Kidney epithelial cell (primary cell): ENCODE results near the gene ZNF263. TPM values are rescaled to one million over a fixed set of nuclear protein-coding genes. Genes with fewer than 3 reads are reported as not detected.

Source experiments
- DNase-seq: peaks from one replicate; pipeline ENCODE4 v3.0.0-alpha.2; 2010; ENCODE audit warnings: low read depth
- H3K27me3 ChIP-seq: 2 replicates; pipeline ENCODE4 v1.6.0; 2011; ENCODE audit warnings: low read length; ENCODE audit not compliant: control insufficient read depth, insufficient read depth
- H3K36me3 ChIP-seq: 2 replicates; pipeline ENCODE4 v1.5.1; 2011; ENCODE audit warnings: low read length; ENCODE audit not compliant: control insufficient read depth, insufficient read depth
- H3K4me3 ChIP-seq: 2 replicates; pipeline ENCODE4 v1.5.1; 2011; ENCODE audit warnings: low read depth, mild to moderate bottlenecking, control low read depth, low read length
- total RNA-seq: library from RNA; depleted of rRNA; stranded (reverse); fragments of >200 nt; gene quantifications from 2 replicates; pipeline ENCODE4 v1.2.3, GENCODE V29; 2015
- TF ChIP-seq, protein P1 (sequence below): IDR thresholded peaks from 2 replicates; pipeline ENCODE4 v1.5.1; 2011; ENCODE audit warnings: mild to moderate bottlenecking, moderate library complexity, low read length, control low read depth, inconsistent platforms; ENCODE audit not compliant: insufficient read depth, poor library complexity, severe bottlenecking

ZNF263 gene
- 42.1 and 44.5 TPM in 2 replicates for total RNA-seq

DNA sequence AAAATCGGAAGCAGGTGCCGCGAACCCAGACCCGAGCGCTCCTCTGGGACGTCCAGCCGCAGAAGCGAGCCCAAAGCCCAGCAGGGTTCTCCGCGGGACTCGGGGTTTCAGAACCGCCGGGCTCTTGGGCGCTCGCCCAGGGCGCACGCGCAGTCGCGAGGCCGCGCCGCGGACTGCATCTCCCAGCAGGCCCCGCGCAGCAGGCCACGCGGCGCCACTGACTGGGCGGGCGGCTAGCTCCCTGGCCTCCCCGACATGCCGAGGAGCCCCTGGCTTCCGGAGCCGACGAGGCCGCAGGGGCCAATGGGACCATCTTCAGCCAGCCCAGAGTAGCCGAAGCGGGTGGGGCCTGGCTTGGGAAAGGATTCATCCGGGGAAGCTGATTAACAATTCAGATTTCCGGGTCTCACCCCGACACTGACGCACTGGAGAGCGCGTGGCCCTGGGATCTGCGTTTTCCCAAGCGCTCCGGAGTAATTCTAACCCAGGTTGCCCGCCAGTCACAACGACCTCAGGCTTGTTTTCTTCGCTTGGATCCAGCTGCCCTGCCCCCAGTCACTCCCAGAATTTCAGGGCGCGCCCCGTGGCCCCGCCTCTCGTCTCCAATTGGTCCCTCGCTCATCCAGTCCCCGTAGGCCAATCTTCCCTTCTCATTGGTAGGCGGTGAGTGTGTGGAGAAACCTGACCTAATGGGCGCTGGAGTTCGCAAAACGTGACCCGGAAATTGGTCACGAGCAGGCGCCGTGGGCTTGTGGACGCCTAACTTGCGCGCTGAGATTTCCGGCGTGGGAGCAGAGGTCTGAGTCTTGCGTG, at the start of gene ZNF263:
Gene ZNF263, plus strand, starts transcription at position 762 of the 813 bp plus-strand sequence. CDS start 328 bp downstream, outside the sequence.
- DNase-seq, result peak; percentile 90
- Histone ChIP-seq H3K36me3 (peaks cover 1% of the 10 kb centered on the region), H3K4me3 (peak within 1 kb of the TSS; percentile 91), H3K27me3 (no peaks in the 10 kb centered on the region)
- TF ChIP-seq, protein P1, sequence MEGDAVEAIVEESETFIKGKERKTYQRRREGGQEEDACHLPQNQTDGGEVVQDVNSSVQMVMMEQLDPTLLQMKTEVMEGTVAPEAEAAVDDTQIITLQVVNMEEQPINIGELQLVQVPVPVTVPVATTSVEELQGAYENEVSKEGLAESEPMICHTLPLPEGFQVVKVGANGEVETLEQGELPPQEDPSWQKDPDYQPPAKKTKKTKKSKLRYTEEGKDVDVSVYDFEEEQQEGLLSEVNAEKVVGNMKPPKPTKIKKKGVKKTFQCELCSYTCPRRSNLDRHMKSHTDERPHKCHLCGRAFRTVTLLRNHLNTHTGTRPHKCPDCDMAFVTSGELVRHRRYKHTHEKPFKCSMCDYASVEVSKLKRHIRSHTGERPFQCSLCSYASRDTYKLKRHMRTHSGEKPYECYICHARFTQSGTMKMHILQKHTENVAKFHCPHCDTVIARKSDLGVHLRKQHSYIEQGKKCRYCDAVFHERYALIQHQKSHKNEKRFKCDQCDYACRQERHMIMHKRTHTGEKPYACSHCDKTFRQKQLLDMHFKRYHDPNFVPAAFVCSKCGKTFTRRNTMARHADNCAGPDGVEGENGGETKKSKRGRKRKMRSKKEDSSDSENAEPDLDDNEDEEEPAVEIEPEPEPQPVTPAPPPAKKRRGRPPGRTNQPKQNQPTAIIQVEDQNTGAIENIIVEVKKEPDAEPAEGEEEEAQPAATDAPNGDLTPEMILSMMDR, result no peak

DNA sequence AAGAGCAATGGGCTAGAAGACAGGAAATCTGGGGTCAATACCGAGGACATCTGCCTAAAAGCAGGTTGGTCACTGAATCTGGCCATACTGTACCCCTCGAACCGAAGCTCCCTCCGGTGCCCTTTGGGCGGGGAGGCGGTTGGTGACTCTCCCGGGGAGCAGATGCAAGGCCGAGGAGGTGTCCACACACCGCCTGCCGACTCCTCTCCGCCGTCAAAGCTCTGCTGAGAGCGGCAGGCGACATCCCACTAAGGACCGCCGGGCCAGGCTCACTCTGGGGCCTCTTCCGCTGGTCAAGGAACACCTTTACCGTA, 48.8 kb upstream of the ZNF263 start:
- peak overlapping the region; percentile 78 for H3K4me3 ChIP-seq
- no peaks in the 10 kb centered on the region for H3K27me3 ChIP-seq
- H3K36me3 ChIP-seq, result peaks cover 2% of the 10 kb centered on the region
- TF ChIP-seq, protein P1, result no peak
- DNase-seq, result no peak

DNA sequence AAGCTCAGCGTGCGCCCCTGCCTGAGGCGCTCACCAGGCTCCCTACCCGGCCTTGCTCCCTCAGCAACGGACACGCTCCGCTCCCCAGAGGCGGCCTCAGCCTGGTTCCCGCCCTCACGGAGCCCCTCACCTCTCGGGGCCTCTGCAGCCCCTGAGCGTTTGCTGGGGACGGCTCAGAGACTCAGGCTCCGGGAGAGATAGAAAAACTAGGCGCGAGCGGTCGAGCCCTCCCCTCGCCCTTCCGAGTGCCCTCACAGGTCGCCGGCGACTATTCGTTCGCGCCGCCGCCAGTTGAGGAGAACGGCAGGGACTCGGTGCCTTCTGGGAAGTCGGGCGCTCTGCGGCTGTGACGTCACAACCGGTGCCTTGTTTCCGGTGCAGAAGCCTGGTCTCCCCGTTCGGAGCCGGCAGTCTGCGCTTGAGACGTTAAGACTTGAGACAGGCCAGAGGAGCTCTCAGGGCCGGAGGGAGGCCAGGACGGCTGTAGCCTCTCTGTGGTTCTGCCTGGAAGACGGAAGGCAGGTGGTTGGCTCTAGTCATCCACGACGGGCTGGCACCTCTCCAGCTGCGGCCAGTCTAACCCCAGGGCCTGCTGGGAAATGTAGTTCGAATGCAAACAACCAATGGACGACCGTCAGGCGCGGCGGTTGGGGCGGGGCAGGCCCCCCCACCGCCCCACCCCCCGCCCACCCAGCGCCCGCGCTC, 48.3 kb upstream of the ZNF263 start, which contains the start of gene ZNF200:
Gene ZNF200, minus strand, starts transcription at position 302 of the 705 bp plus-strand sequence. CDS start 1,403 bp downstream, outside the sequence.
- Histone ChIP-seq H3K4me3 (peak within 1 kb of the TSS; percentile 78), H3K36me3 (peaks cover 2% of the 10 kb centered on the region), H3K27me3 (no peaks in the 10 kb centered on the region)
- DNase-seq, result peak; percentile 75
- TF ChIP-seq, protein P1, result no peak

DNA sequence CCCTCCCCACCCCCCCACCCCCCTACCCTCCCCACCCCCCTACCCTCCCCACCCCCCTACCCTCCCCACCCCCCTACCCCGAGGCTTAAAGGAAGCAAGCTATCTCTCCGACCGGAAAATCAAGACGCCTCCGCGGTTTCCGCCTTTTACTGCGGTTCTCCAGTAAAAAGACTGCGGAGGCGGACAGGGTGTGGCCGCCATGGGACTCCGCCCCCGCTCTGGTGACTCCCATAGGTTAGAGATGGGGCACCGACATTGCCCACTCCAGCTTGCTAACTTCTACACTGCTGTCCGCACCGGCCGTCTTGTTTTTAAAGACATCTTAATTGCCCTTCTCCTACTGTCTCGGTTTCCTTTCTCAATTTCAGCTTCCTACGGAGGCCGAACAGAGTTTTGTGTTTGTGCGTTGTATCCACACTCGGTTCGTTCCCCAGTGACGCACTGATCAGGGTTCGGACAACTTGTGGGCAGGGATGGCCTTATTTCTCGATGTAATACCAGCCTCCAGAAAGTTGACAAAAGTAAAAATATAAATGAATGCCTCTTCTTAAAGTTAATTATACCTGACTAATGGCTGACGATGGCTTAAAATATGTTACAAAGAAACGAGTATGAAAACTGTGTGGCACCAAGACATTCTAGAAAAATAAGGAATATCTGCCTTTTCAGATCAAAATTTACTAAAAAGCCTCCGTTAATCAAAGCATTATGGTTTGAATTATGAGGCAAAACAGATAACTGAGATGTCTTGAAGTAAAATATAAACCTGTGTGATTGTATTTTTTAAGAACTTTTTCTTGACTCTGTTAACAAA, 47.2 kb upstream of the ZNF263 start:
- DNase-seq, result no peak
- peaks cover 2% of the 10 kb centered on the region for H3K36me3 ChIP-seq
- no peaks in the 10 kb centered on the region for H3K27me3 ChIP-seq
- no peak overlapping the region for H3K4me3 ChIP-seq
- TF ChIP-seq, protein P1, result no peak

DNA sequence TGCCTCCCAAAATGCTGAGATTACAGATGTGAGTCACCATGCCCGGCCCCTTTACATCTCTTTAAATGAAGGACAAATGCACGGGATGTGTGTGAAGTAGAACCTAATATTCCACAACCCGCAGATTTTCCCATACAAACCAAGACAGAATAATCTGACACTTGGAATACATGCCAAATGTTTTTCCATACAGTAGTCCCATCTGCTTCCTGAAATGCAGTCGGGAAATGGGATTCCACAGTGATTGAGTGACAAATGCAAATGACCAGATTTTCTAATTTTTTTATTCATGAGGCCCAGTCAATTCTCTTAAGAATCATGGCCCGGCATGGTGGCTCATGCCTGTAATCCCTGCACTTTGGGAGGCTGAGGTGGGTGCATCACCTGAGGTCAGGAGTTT, 41.5 kb upstream of the ZNF263 start:
- Histone ChIP-seq H3K36me3 (no peaks in the 10 kb centered on the region), H3K4me3 (no peak overlapping the region), H3K27me3 (no peaks in the 10 kb centered on the region)
- TF ChIP-seq, protein P1, result no peak
- no peak for DNase-seq
